SK-N-SH (cell line): ENCODE data around the gene PRKCB. TPM values are rescaled to one million over a fixed set of nuclear protein-coding genes. Genes with fewer than 3 reads are reported as not detected.

ENCODE experiments used
- CTCF ChIA-PET: fragments of 300-600, 350-600 bp; formaldehyde crosslinking; extraction: SDS; loops from one replicate; lab custom pipeline; 2021; lab: Yijun Ruan, JAX
- POLR2A ChIA-PET: fragments of 350-600 bp; sonication (Branson Sonifier 250); formaldehyde crosslinking; extraction: SDS; loops from one replicate; lab custom pipeline; 2020; ENCODE audit warnings: antibody characterized with exemption, inconsistent platforms; lab: Yijun Ruan, JAX
- DNase-seq: peaks from one replicate; pipeline ENCODE4 v3.0.0; 2012
- H2AFZ ChIP-seq: fragments of 200-600 bp; sonication (generic); 2 replicates; pipeline ENCODE4 v1.8.1; 2016; ENCODE audit warnings: antibody characterized with exemption, mild to moderate bottlenecking, low read depth
- H3F3A ChIP-seq: fragments of 200-600 bp; sonication (generic); replicated peaks from 2 replicates; pipeline ENCODE3; 2016; ENCODE audit warnings: antibody characterized with exemption, mild to moderate bottlenecking; ENCODE audit not compliant: insufficient read depth
- H3K27ac ChIP-seq, 2 experiments: fragments of 200-500 bp in 1 of 2; fragments of 200-600 bp in 1 of 2; sonication (Bioruptor generic) in 1 of 2; sonication (generic), shearing (Covaris generic) in 1 of 2; 2 replicates each; pipeline versions ENCODE4 v1.5.1 to v1.6.1; 2014 to 2016; ENCODE audit warnings: low read depth in 2 of 2, inconsistent platforms in 1 of 2, low read length in 1 of 2, mild to moderate bottlenecking in 1 of 2, mixed read lengths in 1 of 2
- H3K27me3 ChIP-seq: fragments of 200-600 bp; sonication (generic), shearing (Covaris generic); 2 replicates; pipeline ENCODE4 v1.6.1; 2016; ENCODE audit warnings: mixed run types; ENCODE audit not compliant: insufficient read depth
- H3K36me3 ChIP-seq, 2 experiments: fragments of 200-500 bp in 1 of 2; fragments of 200-600 bp in 1 of 2; sonication (Bioruptor generic) in 1 of 2; sonication (generic) in 1 of 2; replicated peaks in 1 of 2; 2 replicates each; pipeline versions ENCODE3 to v1.5.1; 2014 to 2016; ENCODE audit warnings: low read length in 1 of 2, mild to moderate bottlenecking in 1 of 2; ENCODE audit not compliant: insufficient read depth in 2 of 2, control insufficient read depth in 1 of 2
- H3K4me1 ChIP-seq, 2 experiments: fragments of 200-500 bp in 1 of 2; fragments of 200-600 bp in 1 of 2; sonication (Bioruptor generic) in 1 of 2; sonication (generic), shearing (Covaris generic) in 1 of 2; 2 replicates each; pipeline versions ENCODE4 v1.5.1 to v1.6.1; 2014 to 2016; ENCODE audit warnings: low read depth in 1 of 2, low read length in 1 of 2, mixed run types in 1 of 2; ENCODE audit not compliant: insufficient read depth in 2 of 2, control insufficient read depth in 1 of 2
- H3K4me2 ChIP-seq: fragments of 200-600 bp; sonication (generic), shearing (Covaris generic); 2 replicates; pipeline ENCODE4 v1.6.1; 2017; ENCODE audit warnings: mixed run types
- H3K4me3 ChIP-seq, 2 experiments: fragments of 200-500 bp in 1 of 2; fragments of 200-600 bp in 1 of 2; sonication (Bioruptor generic) in 1 of 2; sonication (generic), shearing (Covaris generic) in 1 of 2; 2 replicates each; pipeline versions ENCODE4 v1.5.1 to v1.8.1; 2014 to 2016; ENCODE audit warnings: low read depth in 2 of 2, inconsistent platforms in 1 of 2, low read length in 1 of 2, mild to moderate bottlenecking in 1 of 2, mixed read lengths in 1 of 2, moderate library complexity in 1 of 2
- H3K79me2 ChIP-seq: fragments of 200-600 bp; sonication (generic); 2 replicates; pipeline ENCODE4 v1.8.1; 2017; ENCODE audit warnings: mild to moderate bottlenecking; ENCODE audit not compliant: insufficient read depth
- H3K9ac ChIP-seq: fragments of 200-600 bp; sonication (generic); 2 replicates; pipeline ENCODE4 v1.6.1; 2017; ENCODE audit warnings: mixed run types
- H3K9me2 ChIP-seq: fragments of 200-600 bp; sonication (generic); 2 replicates; pipeline ENCODE4 v1.6.1; 2017; ENCODE audit warnings: mixed run types
- H3K9me3 ChIP-seq: fragments of 200-600 bp; sonication (generic); 2 replicates; pipeline ENCODE4 v1.6.1; 2017; ENCODE audit warnings: mixed run types, mild to moderate bottlenecking, moderate library complexity
- H4K20me1 ChIP-seq: fragments of 200-600 bp; sonication (generic); 2 replicates; pipeline ENCODE4 v1.6.1; 2017; ENCODE audit warnings: mild to moderate bottlenecking, mixed run types; ENCODE audit not compliant: insufficient read depth
- CHD2 ChIP-seq: fragments of 150-350 bp; IDR thresholded peaks from 2 replicates; pipeline ENCODE4 v1.6.1; 2018; ENCODE audit warnings: low read length; ENCODE audit not compliant: partially characterized antibody
- ELF1 ChIP-seq: IDR thresholded peaks from 2 replicates; pipeline ENCODE4 v1.4.0; 2012
- EZH2phosphoT487 ChIP-seq: fragments of 200-600 bp; sonication (generic); IDR thresholded peaks from 2 replicates; pipeline ENCODE4 v1.6.1; 2017; ENCODE audit warnings: low read depth, mixed run types, mild to moderate bottlenecking, antibody characterized with exemption, moderate library complexity, borderline replicate concordance
- FOSL2 ChIP-seq: IDR thresholded peaks from 2 replicates; pipeline ENCODE4 v1.4.0; 2012; ENCODE audit warnings: low read depth, mild to moderate bottlenecking, moderate library complexity, borderline replicate concordance
- FOXJ3 ChIP-seq: sonication (generic); formaldehyde crosslinking; IDR thresholded peaks from 2 replicates; pipeline ENCODE4 v1.5.1; 2020; ENCODE audit warnings: mild to moderate bottlenecking, missing genetic modification reagents
- GATA2 ChIP-seq: sonication (generic); formaldehyde crosslinking; IDR thresholded peaks from 2 replicates; pipeline ENCODE4 v1.5.0; 2020; ENCODE audit warnings: mild to moderate bottlenecking, missing genetic modification reagents
- JUND ChIP-seq: IDR thresholded peaks from 2 replicates; pipeline ENCODE4 v1.4.0; 2012
- MXI1 ChIP-seq: IDR thresholded peaks from 2 replicates; pipeline ENCODE4 v1.6.1; 2012; ENCODE audit warnings: mild to moderate bottlenecking, low read depth, low read length, improper control_type of control experiment
- NRF1 ChIP-seq: IDR thresholded peaks from 2 replicates; pipeline ENCODE4 v1.6.1; 2012; ENCODE audit warnings: low read depth, mild to moderate bottlenecking, low read length
- RXRA ChIP-seq: IDR thresholded peaks from 2 replicates; pipeline ENCODE4 v1.4.0; 2012; ENCODE audit warnings: low read depth, mild to moderate bottlenecking, borderline replicate concordance
- SIN3A ChIP-seq: IDR thresholded peaks from 2 replicates; pipeline ENCODE4 v1.6.1; 2012; ENCODE audit warnings: low read depth, mild to moderate bottlenecking, low read length, moderate library complexity, borderline replicate concordance
- SMC3 ChIP-seq: IDR thresholded peaks from 2 replicates; pipeline ENCODE4 v1.6.1; 2012; ENCODE audit warnings: low read depth, low read length, improper control_type of control experiment
- TAF1 ChIP-seq: IDR thresholded peaks from 2 replicates; pipeline ENCODE4 v1.6.1; 2012; ENCODE audit warnings: low read depth, mild to moderate bottlenecking, low read length, moderate library complexity, borderline replicate concordance
- TEAD4 ChIP-seq: IDR thresholded peaks from 2 replicates; pipeline ENCODE4 v1.4.0; 2012; ENCODE audit warnings: mild to moderate bottlenecking, borderline replicate concordance; ENCODE audit not compliant: insufficient read depth
- WGBS: methylation state at CpG from one replicate; pipeline ENCODE4 v1.1.6; 2017; ENCODE audit warnings: low lambda C conversion rate; 5-methylcytosine and 5-hydroxymethylcytosine counted together
- polyA plus RNA-seq, 3 experiments: library from polyadenylated mRNA; depleted of rRNA; stranded (reverse); fragments of >200 nt; gene quantifications; 2 replicates each; pipeline ENCODE4 v1.2.3, GENCODE V29; 2012
- TF ChIP-seq, protein P1 (sequence below): IDR thresholded peaks from 2 replicates; pipeline ENCODE4 v1.4.0; 2012; ENCODE audit warnings: low read depth, borderline replicate concordance
- TF ChIP-seq, protein P2 (sequence below): IDR thresholded peaks from 2 replicates; pipeline ENCODE4 v1.4.0; 2012; ENCODE audit warnings: low read depth, borderline replicate concordance
- TF ChIP-seq, protein P3 (sequence below): IDR thresholded peaks from 2 replicates; pipeline ENCODE4 v1.4.0; 2012; ENCODE audit warnings: low read depth
- TF ChIP-seq, protein P4 (sequence below): fragments of 150-350 bp; IDR thresholded peaks from 2 replicates; pipeline ENCODE4 v1.6.1; 2017; ENCODE audit warnings: antibody characterized with exemption, low read length, low read depth, borderline replicate concordance
- TF ChIP-seq, protein P5 (sequence below): fragments of 150-350 bp; IDR thresholded peaks from 2 replicates; pipeline ENCODE4 v1.6.1; 2016; ENCODE audit warnings: mild to moderate bottlenecking, low read depth, low read length

The PRKCB gene
- polyA plus RNA-seq, 1 of the 3 experiments (the other 2 are of a cell fraction) = 0.12 TPM

DNA sequence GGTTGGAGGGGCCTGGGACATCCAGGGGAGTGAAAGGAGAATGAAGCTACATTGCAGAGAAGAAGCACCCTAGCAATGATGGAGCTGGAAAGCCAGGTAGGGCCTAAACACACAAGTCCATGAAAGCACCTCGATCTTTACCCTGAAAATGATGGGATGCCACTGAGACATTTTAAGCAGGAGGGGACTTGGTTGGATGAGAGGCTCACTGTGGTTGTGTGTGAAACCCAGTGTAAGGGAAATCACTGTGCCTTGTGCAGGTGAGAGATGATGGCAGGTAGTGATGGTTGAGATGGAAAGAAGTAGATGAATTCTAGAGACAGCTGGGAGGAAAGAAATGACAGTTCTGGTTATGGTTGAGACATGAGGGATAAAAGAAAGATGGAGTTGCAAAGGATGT, 287.5 kb downstream of the PRKCB start:
- Histone ChIP-seq H3K27ac (no peak overlapping the region), H3K79me2 (no peaks in the 10 kb centered on the region), H3K9me3 (no peaks in the 10 kb centered on the region), H3F3A (no peaks in the 10 kb centered on the region), H3K36me3 (no peaks in the 10 kb centered on the region), H2AFZ (no peak overlapping the region), H4K20me1 (no peaks in the 10 kb centered on the region), H3K4me1 (peaks cover 0 to 5% of the 10 kb centered on the region in 2 experiments; a peak in 1 of 4 replicates), H3K4me3 (no peak overlapping the region), H3K4me2 (no peak overlapping the region), H3K9me2 (no peaks in the 10 kb centered on the region), H3K9ac (no peak overlapping the region), H3K27me3 (no peaks in the 10 kb centered on the region)
- CTCF ChIA-PET = no interaction called here
- 6% methylated on average over 1 of the region's 1 CpG for WGBS
- POLR2A ChIA-PET = no interaction called here
- no peak for DNase-seq
- TF ChIP-seq, protein P1, sequence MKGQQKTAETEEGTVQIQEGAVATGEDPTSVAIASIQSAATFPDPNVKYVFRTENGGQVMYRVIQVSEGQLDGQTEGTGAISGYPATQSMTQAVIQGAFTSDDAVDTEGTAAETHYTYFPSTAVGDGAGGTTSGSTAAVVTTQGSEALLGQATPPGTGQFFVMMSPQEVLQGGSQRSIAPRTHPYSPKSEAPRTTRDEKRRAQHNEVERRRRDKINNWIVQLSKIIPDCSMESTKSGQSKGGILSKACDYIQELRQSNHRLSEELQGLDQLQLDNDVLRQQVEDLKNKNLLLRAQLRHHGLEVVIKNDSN = no peak
- TF ChIP-seq TEAD4 (no peak), JUND (no peak), SMC3 (no peak), EZH2phosphoT487 (no peak), TAF1 (no peak), FOXJ3 (CRISPR knock-in tag) (no peak), NRF1 (no peak), CHD2 (no peak), MXI1 (no peak)
- TF ChIP-seq, protein P2, sequence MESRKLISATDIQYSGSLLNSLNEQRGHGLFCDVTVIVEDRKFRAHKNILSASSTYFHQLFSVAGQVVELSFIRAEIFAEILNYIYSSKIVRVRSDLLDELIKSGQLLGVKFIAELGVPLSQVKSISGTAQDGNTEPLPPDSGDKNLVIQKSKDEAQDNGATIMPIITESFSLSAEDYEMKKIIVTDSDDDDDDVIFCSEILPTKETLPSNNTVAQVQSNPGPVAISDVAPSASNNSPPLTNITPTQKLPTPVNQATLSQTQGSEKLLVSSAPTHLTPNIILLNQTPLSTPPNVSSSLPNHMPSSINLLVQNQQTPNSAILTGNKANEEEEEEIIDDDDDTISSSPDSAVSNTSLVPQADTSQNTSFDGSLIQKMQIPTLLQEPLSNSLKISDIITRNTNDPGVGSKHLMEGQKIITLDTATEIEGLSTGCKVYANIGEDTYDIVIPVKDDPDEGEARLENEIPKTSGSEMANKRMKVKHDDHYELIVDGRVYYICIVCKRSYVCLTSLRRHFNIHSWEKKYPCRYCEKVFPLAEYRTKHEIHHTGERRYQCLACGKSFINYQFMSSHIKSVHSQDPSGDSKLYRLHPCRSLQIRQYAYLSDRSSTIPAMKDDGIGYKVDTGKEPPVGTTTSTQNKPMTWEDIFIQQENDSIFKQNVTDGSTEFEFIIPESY = no peak

DNA sequence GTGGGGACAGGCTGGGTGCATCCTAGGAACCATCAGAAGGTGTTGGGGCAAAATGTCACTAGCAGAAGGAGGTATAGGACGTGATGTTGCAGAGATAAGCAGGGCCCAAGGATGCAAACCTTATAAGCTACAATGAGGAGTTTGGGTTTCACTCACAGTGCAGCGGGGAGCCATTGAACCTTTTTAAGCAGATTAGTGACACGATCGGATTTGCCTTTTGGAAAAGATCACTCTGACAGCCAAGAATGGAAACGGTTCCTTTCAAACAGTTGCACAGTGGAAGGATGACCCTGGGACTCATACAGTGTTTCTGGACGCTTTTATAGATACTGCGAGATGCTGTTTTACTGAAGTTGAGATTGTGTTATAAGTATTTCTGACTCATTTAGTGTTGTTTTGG, 288.5 kb downstream of the PRKCB start:
- H2AFZ ChIP-seq = no peak overlapping the region

More for the DNA sequence above, 288.5 kb downstream of the PRKCB start:
- no peaks in the 10 kb centered on the region for H3K27me3 ChIP-seq
- TF ChIP-seq GATA2 (CRISPR knock-in tag) = no peak
- TF ChIP-seq, protein P3, sequence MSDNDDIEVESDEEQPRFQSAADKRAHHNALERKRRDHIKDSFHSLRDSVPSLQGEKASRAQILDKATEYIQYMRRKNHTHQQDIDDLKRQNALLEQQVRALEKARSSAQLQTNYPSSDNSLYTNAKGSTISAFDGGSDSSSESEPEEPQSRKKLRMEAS = no peak
- no peak for TF ChIP-seq FOXJ3 (CRISPR knock-in tag)
- no peak for TF ChIP-seq ELF1
- TF ChIP-seq, protein P4, sequence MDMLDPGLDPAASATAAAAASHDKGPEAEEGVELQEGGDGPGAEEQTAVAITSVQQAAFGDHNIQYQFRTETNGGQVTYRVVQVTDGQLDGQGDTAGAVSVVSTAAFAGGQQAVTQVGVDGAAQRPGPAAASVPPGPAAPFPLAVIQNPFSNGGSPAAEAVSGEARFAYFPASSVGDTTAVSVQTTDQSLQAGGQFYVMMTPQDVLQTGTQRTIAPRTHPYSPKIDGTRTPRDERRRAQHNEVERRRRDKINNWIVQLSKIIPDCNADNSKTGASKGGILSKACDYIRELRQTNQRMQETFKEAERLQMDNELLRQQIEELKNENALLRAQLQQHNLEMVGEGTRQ = no peak
- no peak for TF ChIP-seq RXRA
- TF ChIP-seq MXI1 = no peak
- TF ChIP-seq, protein P5, sequence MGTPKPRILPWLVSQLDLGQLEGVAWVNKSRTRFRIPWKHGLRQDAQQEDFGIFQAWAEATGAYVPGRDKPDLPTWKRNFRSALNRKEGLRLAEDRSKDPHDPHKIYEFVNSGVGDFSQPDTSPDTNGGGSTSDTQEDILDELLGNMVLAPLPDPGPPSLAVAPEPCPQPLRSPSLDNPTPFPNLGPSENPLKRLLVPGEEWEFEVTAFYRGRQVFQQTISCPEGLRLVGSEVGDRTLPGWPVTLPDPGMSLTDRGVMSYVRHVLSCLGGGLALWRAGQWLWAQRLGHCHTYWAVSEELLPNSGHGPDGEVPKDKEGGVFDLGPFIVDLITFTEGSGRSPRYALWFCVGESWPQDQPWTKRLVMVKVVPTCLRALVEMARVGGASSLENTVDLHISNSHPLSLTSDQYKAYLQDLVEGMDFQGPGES = no peak
- no peak for TF ChIP-seq EZH2phosphoT487
- TF ChIP-seq SIN3A = no peak
- no peak for TF ChIP-seq FOSL2
- no peak for TF ChIP-seq TEAD4
- TF ChIP-seq, protein P2 = no peak
- H3F3A ChIP-seq = no peaks in the 10 kb centered on the region
- H3K4me3 ChIP-seq = no peak overlapping the region
- no peaks in the 10 kb centered on the region for H3K36me3 ChIP-seq
- no peaks in the 10 kb centered on the region for H3K9me3 ChIP-seq
- POLR2A ChIA-PET = no interaction called here
- peaks cover 0 to 2% of the 10 kb centered on the region in 2 experiments; a peak in 1 of 4 replicates for H3K4me1 ChIP-seq
- no peak overlapping the region for H3K27ac ChIP-seq
- no peaks in the 10 kb centered on the region for H3K79me2 ChIP-seq
- DNase-seq = no peak
- CTCF ChIA-PET = no interaction called here
- H3K9me2 ChIP-seq = no peaks in the 10 kb centered on the region
- no peak overlapping the region for H3K9ac ChIP-seq
- WGBS = 26% methylated on average over 7 of the region's 7 CpGs
- H3K4me2 ChIP-seq = no peak overlapping the region
- no peaks in the 10 kb centered on the region for H4K20me1 ChIP-seq
